HG03378 (cell line): ENCODE results near the gene EBF4.

ENCODE experiments used
- ATAC-seq: cut with Tn5 transposase; IDR thresholded peaks from one replicate; pipeline ENCODE4 v1.9.1; 2021; ENCODE audit warnings: mild to moderate bottlenecking, moderate library complexity; ENCODE audit not compliant: unreplicated experiment

Gene EBF4

GRCh38 chr20:2741881-2742280 lies 49.3 kb downstream of the EBF4 start:
- ATAC-seq: no peak

GRCh38 chr20:2742431-2742830 lies 49.9 kb downstream of the EBF4 start:
- no peak for ATAC-seq

- no peak for ATAC-seq
These were observed 50.5 kb downstream of the EBF4 start for GRCh38 chr20:2742934-2743559.

GRCh38 chr20:2745060-2745910 lies 52.7 kb downstream of the EBF4 start:
- no peak for ATAC-seq

GRCh38 chr20:2745936-2746635 lies 53.5 kb downstream of the EBF4 start:
- no peak for ATAC-seq

GRCh38 chr20:2746636-2747265 lies 54.2 kb downstream of the EBF4 start:
- ATAC-seq: no peak

- ATAC-seq: no peak
These were observed 55.2 kb downstream of the EBF4 start for GRCh38 chr20:2747676-2748235.

- no peak for ATAC-seq
These were observed 56.2 kb downstream of the EBF4 start for GRCh38 chr20:2748551-2749342.

GRCh38 chr20:2749343-2749950 lies 56.9 kb downstream of the EBF4 start:
- no peak for ATAC-seq

- ATAC-seq: no peak
These were observed 57.4 kb downstream of the EBF4 start for GRCh38 chr20:2749951-2750490.

GRCh38 chr20:2750491-2751251 lies 58.1 kb downstream of the EBF4 start:
- no peak for ATAC-seq

- ATAC-seq: no peak
These were observed 58.8 kb downstream of the EBF4 start for GRCh38 chr20:2751347-2751877.

- no peak for ATAC-seq
These were observed 59.4 kb downstream of the EBF4 start for GRCh38 chr20:2751878-2752566.

- no peak for ATAC-seq
These were observed 60.2 kb downstream of the EBF4 start for GRCh38 chr20:2752567-2753460.

GRCh38 chr20:2753461-2754040 lies 61.0 kb downstream of the EBF4 start:
- no peak for ATAC-seq

- ATAC-seq: no peak
These were observed 61.8 kb downstream of the EBF4 start for GRCh38 chr20:2754424-2754823.
